Activated naive CD4-positive, alpha-beta T cell treated with Interleukin-2 at 50 U/mL for 16 hours (primary cell): ENCODE results near the gene PIPOX.

Experiments used
- DNase-seq: peaks from one replicate; pipeline ENCODE4 v3.0.0-alpha.2; 2020

PIPOX gene

DNA sequence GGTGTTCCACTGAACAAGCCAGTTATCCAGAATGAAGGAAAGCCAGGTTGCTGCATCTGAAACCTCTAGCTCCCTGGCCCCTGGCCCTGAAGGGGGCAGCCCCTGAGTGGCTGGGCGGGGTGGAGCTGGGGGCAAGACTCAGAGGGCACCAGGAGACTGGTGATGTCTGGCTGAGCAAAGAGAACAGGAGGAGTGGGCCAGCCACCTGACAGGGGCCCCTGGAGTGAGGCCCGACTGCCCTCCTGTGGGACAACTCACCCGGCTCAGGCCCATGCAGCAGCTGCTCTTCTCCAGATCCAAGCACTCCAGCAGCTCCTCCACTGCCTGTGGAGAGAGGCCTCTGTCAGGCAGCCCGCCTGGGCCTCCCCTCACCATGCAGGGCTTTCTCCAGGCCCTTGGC lies 60.4 kb downstream of the PIPOX start:
- no peak for DNase-seq
